GM18505 (cell line): ENCODE data around the gene HLF.

Experiments used
- ATAC-seq: cut with Tn5 transposase; IDR thresholded peaks from one replicate; pipeline ENCODE4 v1.9.1; 2021; ENCODE audit not compliant: unreplicated experiment
- POLR2A ChIP-seq: IDR thresholded peaks from 4 replicates; pipeline ENCODE4 v1.6.1; 2011; ENCODE audit warnings: borderline replicate concordance; ENCODE audit not compliant: insufficient read depth, insufficient read length; ENCODE audit errors: extremely low read depth

Gene HLF, protein sequence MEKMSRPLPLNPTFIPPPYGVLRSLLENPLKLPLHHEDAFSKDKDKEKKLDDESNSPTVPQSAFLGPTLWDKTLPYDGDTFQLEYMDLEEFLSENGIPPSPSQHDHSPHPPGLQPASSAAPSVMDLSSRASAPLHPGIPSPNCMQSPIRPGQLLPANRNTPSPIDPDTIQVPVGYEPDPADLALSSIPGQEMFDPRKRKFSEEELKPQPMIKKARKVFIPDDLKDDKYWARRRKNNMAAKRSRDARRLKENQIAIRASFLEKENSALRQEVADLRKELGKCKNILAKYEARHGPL

GRCh38 chr17:55264645-55265298, at the start of gene HLF:
TSS of gene HLF (plus strand) at chr17:55264960. CDS start at chr17:55265485, 525 bp downstream.
- peak; percentile 91 for ATAC-seq

DNA sequence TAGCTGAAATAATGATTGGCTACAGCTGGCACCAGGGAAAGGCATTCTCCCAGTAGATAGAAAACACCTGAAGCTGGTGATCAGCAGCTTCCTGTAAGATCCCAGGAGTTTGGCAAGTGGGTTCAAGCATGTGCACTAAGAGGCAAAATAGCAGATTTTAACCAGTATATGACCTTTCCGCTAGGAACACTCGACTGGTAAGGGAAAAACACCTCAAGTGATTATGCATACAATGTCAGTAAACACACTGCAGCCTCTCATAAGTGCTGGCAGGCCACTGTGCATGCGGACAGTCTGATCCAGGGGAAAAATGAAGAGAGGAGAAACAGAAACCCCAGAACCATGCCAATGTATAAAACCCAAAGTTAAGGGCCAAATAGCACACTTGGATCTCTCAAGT, 49.0 kb upstream of the HLF start:
- ATAC-seq = no peak
- TF ChIP-seq POLR2A = no peak

More at GRCh38 chr17:55264645-55265298, at the start of gene HLF:
- TF ChIP-seq POLR2A = no peak

DNA sequence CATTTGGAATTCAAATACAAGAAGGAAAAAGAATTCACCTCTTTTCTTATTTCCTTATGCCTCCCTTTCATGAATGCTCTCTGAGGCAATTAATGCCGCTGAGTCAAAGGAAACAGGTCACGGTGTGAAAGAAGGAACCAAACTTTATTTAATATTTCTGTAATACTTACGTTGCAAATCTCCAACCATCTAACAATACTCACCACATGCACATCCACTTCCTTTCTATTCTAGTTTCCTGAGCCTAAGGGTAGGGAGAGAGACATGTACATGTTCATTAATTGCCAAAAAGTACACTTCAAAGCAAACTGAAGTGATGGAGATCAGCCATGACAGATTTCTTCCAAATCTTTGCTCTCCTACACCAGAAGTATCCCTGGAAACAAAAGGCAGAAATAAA, 47.9 kb upstream of the HLF start:
- ATAC-seq = no peak
- no peak for TF ChIP-seq POLR2A

- ATAC-seq = no peak
- TF ChIP-seq POLR2A = no peak
Measured at GRCh38 chr17:55219459-55219858, 45.3 kb upstream of the HLF start.

- ATAC-seq = no peak
- no peak for TF ChIP-seq POLR2A
Measured at GRCh38 chr17:55219934-55220333, 44.8 kb upstream of the HLF start.

GRCh38 chr17:55223524-55223923, 41.2 kb upstream of the HLF start:
- ATAC-seq = no peak
- no peak for TF ChIP-seq POLR2A

DNA sequence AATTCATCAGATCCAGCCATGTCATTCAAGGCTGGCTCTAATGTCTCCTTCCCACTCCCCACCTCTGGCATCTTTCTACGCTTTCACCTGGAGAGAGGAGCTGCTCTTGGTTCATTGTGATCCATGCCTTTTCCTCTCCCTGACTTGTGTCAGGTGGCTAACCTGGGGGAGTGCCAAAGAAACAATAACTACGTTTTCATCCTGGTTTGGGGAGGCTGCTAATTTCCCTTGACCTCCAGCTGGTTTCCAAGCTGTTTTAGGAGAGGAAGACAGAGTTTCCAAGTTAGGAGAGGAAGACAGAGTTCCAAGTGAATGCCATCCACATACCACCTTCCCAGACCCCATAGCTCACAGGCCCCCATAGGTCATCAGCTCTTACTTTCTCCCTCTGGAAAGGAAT, 40.0 kb upstream of the HLF start:
- ATAC-seq = no peak
- no peak for TF ChIP-seq POLR2A

- ATAC-seq = no peak
- no peak for TF ChIP-seq POLR2A
Measured at GRCh38 chr17:55225237-55225636, 39.5 kb upstream of the HLF start.

GRCh38 chr17:55228683-55229192, 36.0 kb upstream of the HLF start:
- ATAC-seq = no peak
- no peak for TF ChIP-seq POLR2A

DNA sequence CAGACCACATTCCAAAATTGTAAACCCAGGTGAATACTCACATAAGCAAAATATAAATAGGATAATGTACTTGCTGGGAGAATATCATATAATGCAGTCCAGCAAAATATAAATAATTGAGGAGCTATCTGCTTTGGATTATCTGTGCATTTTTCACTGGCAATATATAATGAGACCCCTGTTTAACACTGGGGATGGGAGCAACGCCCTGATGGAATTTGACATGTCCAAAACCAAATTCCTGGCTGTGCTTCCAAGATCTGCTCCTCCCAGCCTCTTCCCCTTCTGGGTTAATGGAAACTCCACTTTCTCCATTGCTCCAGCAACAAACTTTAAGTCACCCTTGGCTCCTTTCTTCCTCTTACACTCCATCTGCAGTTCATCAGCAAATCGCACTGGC, 35.5 kb upstream of the HLF start:
- TF ChIP-seq POLR2A = no peak
- no peak for ATAC-seq

- no peak for TF ChIP-seq POLR2A
Measured at GRCh38 chr17:55230716-55231115, 34.0 kb upstream of the HLF start.

GRCh38 chr17:55233840-55234239, 30.9 kb upstream of the HLF start:
- TF ChIP-seq POLR2A = no peak
- no peak for ATAC-seq

More at GRCh38 chr17:55230716-55231115, 34.0 kb upstream of the HLF start:
- ATAC-seq = no peak

DNA sequence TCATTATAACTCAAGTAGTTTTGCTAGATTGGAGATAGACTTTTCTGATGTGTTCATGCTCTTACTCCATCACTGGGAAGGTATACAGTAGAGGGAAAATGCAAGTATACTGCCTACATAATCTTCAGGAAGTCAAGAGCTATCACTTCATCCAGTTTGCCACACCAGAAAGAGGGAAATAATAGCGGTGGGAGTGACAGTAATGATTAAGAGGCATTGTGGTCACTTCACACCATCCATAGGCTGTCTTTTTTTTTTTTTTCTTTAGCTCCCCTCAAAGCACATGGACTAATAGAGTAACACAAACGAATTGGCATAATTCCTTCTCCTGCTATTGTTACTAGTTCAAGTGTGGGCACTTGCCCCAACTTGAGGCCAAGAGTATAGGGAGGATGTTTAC, 28.4 kb upstream of the HLF start:
- ATAC-seq = no peak
- no peak for TF ChIP-seq POLR2A

DNA sequence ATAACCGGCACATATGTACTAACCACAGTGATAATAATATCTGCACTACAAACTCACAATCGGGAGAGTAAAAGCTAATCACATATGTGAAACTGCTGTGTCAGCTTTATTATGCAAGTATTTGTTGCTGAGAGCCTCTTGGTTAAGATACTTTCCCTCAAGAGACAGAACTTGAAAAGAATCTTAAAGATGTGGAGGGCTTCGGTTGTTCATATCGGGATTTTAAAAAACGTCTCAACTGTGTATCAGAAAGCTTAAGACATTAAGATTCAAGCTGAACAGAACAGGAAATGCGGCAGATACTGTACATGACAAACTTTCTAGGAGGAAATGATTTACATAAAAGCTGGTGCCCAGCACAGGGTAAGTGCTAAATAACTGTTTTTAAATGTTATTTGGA, 27.5 kb upstream of the HLF start:
- no peak for ATAC-seq
- TF ChIP-seq POLR2A = no peak
